Stimulated activated CD8-positive, alpha-beta memory T cell treated with anti-CD3 and anti-CD28 coated beads, Interleukin-12 subunit alpha, Interleukin-12 subunit beta, amount 100 ng/mL, for 24 hours (primary cell): Measurements from ENCODE around the gene ATG16L1.

Experiments
- DNase-seq: peaks from one replicate; pipeline ENCODE4 v3.0.0-alpha.2; 2020; ENCODE audit errors: extremely low read depth

ATG16L1 gene

DNA sequence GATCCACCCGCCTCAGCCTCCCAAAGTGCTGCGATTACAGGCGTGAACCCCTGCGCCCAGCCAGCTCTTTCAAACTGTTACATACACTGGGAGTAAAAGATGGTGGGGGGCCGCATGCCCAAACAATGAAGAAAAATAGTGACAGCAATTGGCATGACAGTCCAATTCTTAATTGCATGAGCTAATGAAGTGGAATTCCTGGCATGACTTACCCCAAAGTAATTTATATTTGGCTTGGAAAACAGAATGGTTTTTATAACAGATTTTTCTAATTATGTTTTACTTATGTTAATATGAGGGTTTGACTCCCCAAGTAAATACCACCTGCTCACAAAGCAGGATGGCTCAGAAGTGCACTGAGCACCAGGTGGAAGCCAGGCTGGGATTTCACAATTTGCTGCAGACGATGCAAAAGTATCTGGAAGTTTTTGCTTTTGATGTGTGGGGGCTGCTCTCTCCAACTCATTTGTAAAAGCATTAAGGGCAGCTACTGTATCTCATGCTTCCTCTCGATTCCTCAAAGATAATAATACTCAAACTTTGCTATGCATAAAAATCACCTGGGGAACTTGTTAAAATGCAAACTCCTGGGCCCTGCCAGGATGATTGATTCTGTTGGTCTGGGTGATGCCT lies 24.0 kb upstream of the ATG16L1 start:
- no peak for DNase-seq

DNA sequence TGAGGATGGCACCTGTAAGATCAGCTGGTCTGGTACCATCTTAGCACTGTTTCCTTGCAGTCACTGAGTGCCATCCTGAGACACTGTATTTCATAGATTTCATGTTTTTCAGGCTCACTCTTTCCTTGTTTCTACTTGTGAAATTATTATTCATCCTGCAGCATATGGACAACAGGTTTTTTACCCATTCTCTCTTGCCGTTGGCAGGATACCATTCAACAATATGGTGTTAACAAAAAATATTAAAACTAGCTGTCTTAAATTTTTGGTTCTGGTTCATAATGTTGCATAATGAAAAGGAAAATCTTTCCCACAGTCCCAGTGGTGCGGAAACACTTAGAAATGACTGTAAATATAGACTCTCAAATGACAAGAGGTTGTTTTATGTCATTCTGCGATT lies 23.1 kb upstream of the ATG16L1 start:
- no peak for DNase-seq

DNA sequence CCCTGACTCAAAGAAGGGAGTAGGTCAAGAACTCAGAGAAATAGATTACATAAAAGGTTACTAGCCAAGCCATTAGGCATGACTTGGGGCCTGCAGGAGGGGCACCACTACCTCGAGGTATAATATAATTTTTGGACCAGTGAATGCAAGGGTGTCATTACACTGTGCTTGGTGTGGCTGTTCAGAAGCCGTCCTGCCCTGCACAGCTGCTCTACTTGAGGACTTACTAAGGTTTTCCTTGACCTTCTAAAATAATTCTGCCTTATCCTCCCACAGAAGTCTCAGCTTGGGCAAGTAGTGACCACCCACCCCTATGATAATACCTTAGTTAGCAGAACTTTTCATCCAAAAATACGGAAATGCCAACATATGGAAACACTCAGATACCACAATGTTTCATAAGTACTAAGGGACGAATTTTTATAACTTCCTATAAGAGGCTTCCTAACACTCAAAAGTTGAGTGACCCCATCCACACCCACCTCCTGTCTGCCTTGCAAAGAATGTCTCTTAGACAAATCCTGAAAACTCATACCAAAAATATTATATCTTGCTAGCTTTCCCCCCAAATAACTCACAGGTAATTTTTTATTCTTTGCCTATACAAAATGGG lies 17.7 kb upstream of the ATG16L1 start:
- DNase-seq, result no peak

DNA sequence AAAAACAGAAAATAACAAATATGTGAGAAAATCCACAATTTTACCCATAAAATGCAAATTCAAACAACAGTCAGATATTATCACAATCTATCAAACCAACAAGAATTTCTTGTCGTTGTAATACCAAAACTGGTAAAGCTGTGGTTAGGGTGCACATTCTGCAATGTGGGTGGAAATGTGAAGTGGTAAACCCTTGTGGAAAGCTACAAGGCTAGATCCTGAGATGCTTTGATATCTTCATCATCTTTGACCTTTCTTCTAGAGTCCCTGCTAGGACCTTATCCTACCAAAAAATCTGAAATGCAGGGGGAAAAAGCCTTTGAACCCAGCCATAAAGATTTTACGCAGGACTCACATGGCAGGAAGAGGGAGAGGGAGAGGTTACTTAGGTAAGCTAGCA lies 17.2 kb upstream of the ATG16L1 start:
- DNase-seq, result no peak

DNA sequence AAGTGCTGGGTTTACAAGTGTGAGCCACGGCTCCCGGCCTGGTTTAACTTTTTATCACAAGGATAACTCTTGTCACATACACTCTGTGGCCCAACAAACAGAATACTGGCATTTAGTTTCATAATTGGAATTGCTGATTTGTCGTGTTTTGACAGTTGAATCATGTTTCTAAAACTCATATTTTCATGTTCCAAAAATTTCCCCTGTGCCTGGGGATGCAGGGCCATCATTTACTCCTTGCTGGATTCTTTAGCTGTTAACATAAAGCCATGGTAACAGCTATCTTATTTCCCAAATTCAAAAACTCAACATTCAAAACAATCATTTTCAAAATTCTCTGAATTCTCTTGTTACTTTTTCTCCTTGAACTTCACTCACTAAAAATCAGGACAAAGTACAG lies 16.5 kb upstream of the ATG16L1 start:
- no peak for DNase-seq

DNA sequence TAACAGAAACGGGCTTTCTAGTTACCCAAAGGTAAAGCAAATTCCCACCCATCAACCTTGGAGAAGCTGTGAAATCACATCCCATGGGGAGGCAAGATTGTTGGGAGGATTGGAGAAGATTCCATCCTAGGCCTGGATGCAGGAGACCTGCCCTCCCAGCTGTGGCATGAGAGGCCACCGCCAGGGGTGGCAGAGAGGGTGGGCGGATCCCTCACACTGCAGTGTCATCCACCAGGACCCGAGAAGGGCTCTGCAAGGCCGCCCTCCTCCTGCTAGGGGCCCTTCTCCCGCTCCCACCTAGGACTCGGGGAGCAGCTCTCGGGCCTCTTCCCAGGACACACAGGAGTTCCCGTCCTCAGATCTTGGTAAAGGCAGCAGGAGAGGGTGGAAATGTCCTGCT lies 15.5 kb upstream of the ATG16L1 start:
- DNase-seq, result no peak

DNA sequence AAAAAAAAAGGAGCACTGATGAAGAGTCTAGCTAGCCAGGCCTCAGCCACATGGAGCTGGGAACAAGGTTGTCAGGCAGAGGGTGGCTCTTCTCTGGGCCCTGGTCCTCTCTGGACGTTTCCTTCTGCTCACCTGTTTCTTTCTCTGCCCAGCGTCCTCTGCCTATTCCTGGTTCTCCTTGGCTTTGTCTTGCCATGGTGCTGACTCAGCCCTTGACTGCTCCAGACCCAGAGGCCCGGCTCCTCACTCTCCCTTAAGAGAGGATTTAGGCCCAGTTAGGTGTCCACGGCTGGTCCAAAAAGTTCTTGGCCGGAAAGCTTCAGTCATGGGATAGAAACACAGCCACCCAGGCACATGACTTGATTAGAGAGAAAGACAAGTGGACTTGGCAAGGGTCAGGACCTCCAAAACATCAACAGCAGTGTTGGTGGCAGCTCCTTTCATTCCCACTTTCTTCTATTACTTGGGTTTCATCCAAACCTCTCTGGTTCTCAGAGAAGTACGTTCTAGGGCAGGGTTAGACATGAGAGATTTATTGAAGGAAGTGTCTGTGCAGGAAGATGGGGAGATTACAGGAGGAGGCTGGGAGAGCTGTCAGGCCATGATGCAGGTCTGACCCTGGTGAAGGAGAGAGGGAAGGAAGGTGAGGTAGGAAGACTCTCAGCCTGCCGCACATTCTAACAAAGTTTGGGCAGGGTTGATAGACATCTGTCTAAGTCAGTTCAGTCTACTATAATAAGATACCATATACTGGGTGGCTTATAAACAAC lies 14.5 kb upstream of the ATG16L1 start:
- DNase-seq, result no peak

DNA sequence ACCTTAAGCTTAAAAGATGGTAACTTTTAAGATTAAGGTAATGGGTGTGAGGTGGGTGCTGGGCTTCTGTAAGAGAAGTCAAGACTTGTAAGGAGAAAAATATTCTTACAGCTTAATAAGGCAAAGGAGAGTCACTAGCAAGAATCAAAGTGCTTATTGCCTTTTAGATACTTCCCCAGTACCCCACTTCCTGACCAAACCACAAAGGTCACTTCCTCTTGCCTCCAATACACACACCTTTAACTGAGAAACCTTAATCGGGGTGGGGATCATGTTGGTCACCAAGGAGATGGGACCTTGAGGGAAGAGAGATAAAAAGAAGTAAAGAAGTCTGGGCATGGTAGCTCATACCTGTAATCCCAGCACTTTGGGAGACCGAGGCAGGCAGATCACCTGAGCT lies 10.6 kb upstream of the ATG16L1 start:
- no peak for DNase-seq

DNA sequence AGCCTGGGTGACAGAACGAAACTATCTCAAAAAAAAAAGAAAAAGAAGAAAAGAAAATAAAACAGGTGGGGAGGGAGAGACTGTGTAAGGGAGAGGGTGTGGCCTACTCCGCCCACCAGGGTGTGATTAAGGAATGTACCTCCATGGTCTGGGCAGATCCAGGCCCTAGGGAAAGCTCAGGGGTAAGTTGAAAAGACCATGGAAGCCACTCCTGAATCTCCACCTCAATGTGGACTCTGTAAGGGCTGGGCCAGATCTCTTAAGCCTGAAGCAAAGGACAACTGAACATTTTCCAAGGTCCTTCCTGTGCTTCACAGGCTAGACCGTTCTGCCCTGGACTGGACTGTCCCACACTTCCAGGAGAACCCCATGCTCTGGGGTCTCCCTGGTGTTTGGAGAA lies 9.7 kb upstream of the ATG16L1 start:
- no peak for DNase-seq

DNA sequence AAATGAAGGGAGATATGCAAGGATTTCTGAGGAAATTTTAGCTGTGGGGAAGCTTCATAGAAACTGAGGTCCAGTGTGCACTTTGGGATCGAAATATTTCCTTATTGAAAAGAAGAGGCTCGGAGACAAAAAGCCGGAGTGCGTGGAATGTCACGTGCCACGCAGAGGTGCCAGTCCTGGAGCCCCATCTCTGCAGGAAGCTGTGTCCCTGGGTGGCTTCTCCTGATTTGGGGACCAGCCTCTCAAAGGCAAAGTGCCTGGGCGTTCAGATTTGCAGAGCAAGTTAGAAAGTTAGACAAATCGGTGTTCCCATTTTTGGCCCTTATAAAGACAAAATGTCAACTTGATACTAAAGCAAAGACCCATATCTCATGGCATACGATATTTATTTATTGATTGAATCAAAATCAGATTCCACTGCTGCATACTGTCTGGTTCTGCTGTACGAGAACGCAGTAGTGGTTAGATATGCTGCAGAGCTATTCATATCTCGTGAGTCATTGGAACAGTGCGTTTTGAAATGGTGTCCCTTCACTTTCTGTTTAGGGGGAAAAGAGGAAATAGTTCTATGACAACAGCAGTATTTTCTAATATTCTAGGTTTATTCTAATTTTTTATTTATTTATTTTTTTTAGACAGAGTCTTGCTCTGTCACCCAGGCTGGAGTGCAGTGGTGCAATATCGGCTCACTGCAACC lies 9.1 kb upstream of the ATG16L1 start:
- no peak for DNase-seq

DNA sequence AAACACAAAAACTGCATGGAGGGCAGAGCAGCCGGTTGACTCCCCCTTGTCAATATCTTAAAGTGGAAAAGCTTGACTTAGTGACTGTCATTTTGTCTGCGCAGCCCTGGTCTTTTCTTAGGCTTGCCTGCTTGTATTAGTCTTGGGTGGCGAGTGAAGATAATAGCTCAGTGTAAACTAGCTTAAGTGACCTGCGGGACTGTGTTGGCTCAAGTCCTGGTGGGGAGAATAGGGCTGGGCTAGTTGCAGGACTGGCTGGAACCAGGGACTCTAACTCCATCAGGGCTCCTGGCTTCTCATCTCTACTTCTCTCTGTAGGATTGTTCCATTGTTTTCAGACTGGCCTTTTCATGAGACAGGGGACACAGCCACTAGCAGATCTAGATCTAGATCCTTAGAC lies 8.1 kb upstream of the ATG16L1 start:
- no peak for DNase-seq

DNA sequence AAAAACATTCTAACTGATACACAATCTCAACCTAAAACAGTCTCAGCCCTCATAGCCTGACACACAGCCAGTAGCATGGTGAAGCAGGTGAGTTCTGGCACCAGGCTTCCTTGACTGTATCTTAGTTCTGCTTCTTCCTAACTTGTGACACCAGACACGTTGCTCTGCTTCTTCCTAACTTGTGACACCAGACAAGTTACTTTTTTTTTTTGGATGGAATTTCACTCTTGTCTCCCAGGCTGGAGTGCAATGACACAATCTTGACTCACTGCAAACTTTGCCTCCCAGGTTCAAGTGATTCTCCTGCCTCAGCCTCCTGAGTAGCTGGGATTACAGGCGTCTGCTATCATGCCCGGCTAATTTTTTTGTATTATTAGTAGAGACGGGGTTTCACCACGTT lies 6.7 kb upstream of the ATG16L1 start:
- DNase-seq, result no peak

DNA sequence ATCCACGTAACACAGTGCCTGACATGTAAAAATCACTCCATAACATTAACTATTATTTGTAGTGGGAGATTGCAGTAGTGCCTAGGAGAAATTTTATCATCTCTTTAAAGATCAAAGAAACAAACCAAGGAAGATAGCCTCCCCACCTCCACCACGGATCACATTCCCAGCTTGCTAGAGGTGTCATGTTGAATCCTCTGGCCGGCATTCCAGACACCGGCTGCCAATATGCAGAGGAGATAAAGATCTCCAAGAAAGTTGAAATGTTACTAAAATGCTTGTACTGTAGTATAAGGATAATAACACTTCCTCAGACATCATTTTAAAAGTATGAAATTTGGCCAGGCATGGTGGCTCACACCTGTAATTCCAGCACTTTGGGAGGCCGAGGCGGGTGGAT lies 6.1 kb upstream of the ATG16L1 start:
- no peak for DNase-seq

DNA sequence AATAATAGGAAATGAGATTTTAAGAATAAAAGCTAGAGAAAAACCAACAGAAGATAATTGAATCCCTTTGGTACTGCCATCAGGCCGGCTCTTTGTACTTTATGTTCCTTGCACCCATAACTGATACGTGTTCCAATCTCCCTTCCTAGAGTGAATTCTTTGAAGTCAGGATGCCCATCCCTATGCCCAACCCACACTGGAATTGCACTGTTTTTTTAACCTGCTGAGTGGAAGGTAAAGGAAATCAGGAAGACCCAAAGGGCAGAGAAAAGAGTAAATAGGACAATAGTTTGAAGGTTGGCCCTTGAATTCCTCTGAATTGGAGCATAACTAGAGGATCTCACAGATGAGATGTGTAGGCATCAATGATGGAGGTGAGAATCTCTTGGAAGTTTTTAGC lies 4.4 kb upstream of the ATG16L1 start:
- no peak for DNase-seq

DNA sequence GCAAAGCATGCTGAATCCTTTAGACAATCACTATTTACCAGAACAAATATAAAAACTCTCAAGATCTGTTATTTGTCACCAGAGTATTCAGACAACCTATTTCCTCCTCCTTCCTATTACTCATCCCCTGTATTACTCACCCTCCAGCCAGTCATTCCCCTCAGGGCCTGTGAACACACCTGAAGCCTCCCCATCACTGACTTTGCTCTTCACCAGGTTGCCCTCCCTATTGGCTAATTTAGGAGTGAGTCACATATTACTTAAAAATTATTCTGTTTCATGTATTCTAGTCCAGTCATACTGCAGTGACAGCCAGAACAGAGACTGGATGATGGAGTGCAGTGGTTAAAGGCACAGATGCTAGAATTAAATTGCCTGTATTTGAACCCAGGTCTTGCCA lies 3.7 kb upstream of the ATG16L1 start:
- DNase-seq, result no peak

DNA sequence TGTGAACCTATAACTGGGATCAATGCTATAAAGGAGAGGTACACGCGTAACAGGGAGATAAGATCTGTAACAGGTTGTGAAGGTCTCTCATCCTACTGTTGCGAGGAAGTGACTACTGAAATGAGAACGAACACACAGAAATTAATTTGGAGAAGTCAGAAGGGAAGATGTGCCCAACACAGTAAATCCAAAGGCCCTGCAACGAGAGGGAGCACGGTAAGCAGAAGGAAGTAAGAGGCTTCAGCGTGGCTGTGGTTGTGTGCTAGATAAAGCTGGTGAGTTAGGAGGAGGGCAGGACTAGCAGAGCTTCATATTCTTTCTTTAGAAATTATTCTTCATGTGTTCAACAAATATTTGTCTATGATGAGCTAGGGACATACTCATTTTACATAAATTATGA lies 2.5 kb upstream of the ATG16L1 start:
- DNase-seq, result no peak

DNA sequence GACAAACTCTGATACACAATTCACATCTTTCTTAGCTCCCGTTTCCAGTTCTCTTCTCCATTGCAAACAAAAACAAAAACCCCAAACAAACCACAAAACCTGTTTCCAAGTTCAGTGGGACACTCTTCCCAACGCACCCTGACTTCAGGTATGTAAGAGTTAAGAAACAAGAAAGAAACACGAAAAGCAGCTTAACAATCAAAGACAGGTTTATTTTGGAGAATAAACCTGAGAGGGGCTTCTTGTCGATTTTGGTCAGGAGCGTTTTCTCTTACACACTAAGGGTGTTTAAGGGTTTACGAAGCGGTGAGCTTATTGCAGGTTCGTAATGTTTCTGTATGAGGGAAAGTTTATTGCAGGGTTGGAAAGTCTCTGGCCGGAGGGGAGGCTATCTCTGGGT lies 905 bp upstream of the ATG16L1 start:
- no peak for DNase-seq

DNA sequence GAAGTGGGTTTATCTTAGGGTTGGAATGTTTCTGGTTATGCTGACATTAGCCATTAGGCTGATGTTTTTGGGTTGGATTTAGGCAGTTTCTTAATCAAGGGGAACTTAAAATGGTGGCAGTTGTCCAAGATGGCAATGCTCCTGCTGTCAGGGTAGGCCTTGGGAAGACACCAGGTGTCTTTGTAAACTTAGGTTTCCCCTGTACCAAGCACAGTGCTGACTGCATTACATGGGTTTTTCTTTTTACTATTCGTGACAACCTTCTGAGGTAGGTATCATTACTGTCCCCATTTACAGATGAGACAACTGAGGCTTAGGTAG lies 528 bp upstream of the ATG16L1 start:
- DNase-seq, result no peak

DNA sequence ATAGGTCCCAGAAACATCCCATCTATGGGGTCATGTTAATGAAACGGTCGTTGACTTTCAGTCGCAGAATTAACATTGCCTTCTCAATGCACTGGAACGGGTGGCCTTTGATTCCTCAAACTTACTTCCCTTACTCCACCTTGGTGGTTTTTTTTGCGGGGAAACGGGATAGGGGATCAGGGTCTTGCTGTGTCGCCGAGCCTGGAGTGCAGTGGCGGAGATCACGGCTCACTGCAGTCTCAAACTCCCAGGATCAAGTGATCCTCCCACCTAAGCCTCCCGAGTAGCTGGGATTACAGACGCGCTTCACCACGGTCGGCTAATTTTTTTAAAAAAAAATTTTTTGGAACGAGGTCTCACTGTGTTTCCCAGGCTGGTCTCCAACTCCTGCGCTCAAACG lies 754 bp downstream of the ATG16L1 start:
- no peak for DNase-seq

DNA sequence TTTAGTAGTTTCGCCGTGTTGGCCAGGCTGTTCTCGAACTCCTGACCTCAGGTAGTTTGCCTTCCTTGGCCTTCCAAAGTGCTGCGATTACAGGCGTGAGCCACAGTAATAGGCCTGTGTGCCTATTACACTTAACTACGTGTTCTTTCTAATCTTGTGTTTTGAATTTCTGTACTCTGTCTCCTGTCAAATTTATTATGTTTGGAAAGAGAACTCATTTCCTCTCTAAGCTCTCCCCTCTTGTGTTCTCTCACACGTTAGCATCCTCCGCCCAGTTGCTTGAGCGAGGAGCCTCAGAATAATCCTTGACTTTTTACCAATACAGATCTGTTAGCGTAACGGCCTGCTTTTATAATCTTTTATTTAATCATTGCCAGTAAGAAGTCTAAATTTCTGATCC lies 3.7 kb downstream of the ATG16L1 start:
- no peak for DNase-seq

DNA sequence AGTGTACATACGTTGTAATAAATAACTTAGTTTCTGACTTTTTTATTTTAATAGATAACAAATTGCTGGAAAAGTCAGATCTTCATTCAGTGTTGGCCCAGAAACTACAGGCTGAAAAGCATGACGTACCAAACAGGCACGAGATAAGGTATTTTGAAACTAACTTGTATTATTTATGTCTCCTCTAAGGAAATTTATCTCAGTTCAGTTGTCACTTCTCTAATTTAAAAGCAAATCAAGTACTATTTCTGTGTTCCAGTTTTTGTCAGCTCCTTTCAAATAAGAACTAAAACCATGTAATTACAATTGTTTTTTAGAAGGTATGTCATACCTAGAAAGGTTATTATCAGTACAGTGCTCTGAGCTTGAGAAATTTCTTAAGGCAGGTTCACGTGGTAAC lies 4.6 kb downstream of the ATG16L1 start:
- DNase-seq, result no peak

DNA sequence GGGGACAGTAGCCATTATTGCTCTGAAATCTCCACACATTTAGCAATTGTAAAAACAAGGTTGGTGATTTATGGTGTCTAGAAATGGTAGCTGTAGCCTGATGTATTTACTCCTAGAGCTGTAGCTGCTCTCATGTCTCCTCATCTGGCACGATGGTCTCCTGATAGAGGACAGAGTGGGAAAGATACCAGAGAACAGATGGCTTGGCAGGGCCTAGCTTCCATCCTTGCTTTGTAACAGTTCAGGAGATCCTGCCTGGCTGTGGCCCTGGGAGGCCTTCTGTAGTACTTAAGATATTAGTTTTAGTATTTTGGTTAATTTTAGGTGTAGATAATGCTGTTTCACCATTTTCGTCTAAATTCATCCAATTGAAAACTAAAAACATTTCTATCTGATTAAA lies 6.7 kb downstream of the ATG16L1 start:
- DNase-seq, result no peak

DNA sequence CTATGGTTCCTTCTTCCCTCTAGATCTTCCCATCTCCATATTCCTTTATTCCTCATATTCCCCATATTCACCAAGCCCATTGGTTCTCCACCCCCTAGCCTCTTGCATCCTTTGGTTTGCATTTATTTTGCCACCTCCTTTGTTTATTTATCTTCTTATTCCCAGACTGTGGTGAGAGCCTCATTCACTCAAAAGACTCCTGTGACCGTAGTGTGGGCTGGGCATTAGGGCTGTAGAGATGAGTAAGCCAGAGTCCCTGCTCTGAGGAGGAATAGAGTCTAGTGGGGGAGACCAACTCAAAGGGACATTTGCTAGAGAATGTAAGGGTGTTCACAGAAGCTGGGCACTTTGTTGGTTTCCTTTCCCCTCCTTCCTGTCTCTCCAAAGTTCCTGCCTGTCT lies 8.3 kb downstream of the ATG16L1 start:
- DNase-seq, result no peak
